Activated CD8-positive, alpha-beta T cell treated with anti-CD3 and anti-CD28 coated beads for 36 hours (primary cell): ENCODE measurements around the gene EMC9. TPM values are rescaled to one million over a fixed set of nuclear protein-coding genes. Genes with fewer than 3 reads are reported as not detected.

Experiments
- ATAC-seq: fragments of 200-7000 bp; cut with Tn5 transposase; one replicate; pipeline ENCODE4 v1.10.0; 2021; ENCODE audit warnings: mild to moderate bottlenecking, moderate library complexity
- CTCF ChIA-PET: fragments of 350-600 bp; sonication (Branson Sonifier 250); formaldehyde crosslinking; loops from one replicate; lab custom pipeline; 2021; ENCODE audit warnings: antibody characterized with exemption; lab: Charles Lee
- POLR2A ChIA-PET: fragments of 350-600 bp; sonication (Branson Sonifier 250); formaldehyde crosslinking; loops from one replicate; lab custom pipeline; 2021; ENCODE audit warnings: antibody characterized with exemption; lab: Charles Lee
- DNase-seq: peaks from one replicate; pipeline ENCODE4 v3.0.0-alpha.2; 2020
- H3K27ac Mint-ChIP-seq: one replicate; pipeline ENCODE4 v1.8.0; 2021; ENCODE audit warnings: mild to moderate bottlenecking, mixed read lengths
- H3K27me3 Mint-ChIP-seq: one replicate; pipeline ENCODE4 v1.8.0; 2021; ENCODE audit warnings: mixed read lengths
- H3K36me3 Mint-ChIP-seq: one replicate; pipeline ENCODE4 v1.8.0; 2021; ENCODE audit warnings: low read depth, mixed read lengths
- H3K4me1 Mint-ChIP-seq: one replicate; pipeline ENCODE4 v1.8.0; 2021; ENCODE audit warnings: low read depth, mixed read lengths
- H3K4me3 Mint-ChIP-seq: one replicate; pipeline ENCODE4 v1.8.0; 2021; ENCODE audit warnings: mild to moderate bottlenecking, moderate library complexity, mixed read lengths
- H3K9me3 Mint-ChIP-seq: one replicate; pipeline ENCODE4 v1.8.0; 2021; ENCODE audit warnings: mixed read lengths
- intact Hi-C: fragments of 100-400 bp; cut with micrococcal nuclease; formaldehyde crosslinking; loops from one replicate; pipeline ENCODE4 v1.10.0; 2022
- total RNA-seq, 2 experiments: library from RNA; stranded (reverse); gene quantifications; one replicate each; pipeline ENCODE4 v1.2.3, GENCODE V29; 2021
- TF ChIP-seq, protein P1 (sequence below): fragments of 200-600 bp; IDR thresholded peaks from one replicate; pipeline ENCODE4 v1.8.0; 2022; ENCODE audit warnings: antibody characterized with exemption, mild to moderate bottlenecking

Gene EMC9, protein sequence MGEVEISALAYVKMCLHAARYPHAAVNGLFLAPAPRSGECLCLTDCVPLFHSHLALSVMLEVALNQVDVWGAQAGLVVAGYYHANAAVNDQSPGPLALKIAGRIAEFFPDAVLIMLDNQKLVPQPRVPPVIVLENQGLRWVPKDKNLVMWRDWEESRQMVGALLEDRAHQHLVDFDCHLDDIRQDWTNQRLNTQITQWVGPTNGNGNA
- total RNA-seq = 10 to 100 TPM; 39.0 to 39.9 TPM

DNA sequence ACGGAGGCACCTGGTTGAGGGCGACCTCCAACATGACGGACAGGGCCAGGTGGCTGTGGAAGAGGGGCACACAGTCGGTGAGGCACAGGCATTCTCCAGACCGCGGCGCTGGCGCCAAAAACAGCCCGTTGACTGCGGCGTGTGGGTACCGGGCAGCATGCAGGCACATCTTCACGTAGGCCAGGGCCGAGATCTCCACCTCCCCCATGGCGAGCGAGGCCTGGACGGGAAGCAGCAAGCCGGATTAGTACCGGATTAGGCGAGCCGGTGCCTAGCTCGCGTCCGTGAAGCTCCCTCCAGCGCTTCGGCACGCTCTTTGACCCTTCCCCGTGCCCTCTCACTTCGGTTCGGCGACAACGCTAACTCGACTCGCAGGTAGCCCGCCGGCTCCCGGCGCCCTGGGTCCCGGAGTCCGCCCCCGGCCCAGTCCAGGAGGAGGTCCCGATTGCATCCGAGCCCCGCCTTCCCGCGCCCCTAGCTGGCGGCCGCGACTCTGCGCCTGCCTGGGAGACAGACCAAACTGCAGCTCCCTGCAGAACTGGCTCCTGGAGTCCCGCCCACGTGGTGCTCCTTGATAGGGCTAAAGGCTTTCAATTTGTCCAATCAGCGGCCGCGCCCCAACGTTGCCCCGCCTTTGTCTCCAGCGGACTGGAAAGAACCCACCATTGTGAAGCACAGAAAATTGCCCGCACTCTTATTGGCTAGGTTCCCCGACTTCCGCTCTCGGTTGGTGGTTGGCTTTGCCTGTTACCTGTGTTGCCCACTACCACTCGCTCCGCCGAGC is at the start of gene EMC9:
TSS of gene EMC9 (minus strand) at position 495 of the 784 bp plus-strand sequence. CDS start at position 208, 287 bp downstream.
- peak within 1 kb of the TSS; percentile 97 for H3K4me3 Mint-ChIP-seq
- CTCF ChIA-PET = interaction anchor here (0.7 to 1.7 kb wide), 8 partner anchors 9 to 100 kb away, joined by 3 to 15 read pairs (median 6); partner anchors contain the start of genes DCAF11, IRF9 and NRL
- TF ChIP-seq, protein P1, sequence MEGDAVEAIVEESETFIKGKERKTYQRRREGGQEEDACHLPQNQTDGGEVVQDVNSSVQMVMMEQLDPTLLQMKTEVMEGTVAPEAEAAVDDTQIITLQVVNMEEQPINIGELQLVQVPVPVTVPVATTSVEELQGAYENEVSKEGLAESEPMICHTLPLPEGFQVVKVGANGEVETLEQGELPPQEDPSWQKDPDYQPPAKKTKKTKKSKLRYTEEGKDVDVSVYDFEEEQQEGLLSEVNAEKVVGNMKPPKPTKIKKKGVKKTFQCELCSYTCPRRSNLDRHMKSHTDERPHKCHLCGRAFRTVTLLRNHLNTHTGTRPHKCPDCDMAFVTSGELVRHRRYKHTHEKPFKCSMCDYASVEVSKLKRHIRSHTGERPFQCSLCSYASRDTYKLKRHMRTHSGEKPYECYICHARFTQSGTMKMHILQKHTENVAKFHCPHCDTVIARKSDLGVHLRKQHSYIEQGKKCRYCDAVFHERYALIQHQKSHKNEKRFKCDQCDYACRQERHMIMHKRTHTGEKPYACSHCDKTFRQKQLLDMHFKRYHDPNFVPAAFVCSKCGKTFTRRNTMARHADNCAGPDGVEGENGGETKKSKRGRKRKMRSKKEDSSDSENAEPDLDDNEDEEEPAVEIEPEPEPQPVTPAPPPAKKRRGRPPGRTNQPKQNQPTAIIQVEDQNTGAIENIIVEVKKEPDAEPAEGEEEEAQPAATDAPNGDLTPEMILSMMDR = peak; percentile 39
- POLR2A ChIA-PET = interaction anchor here (0.6 to 2.3 kb wide), 14 partner anchors 8 to 85 kb away, joined by 3 to 19 read pairs (median 4); partner anchors contain the start of genes DCAF11, IPO4, IRF9 and NRL
- peak within 1 kb of the TSS; percentile 97 for H3K27ac Mint-ChIP-seq
- no peaks in the 10 kb centered on the region for H3K27me3 Mint-ChIP-seq
- H3K36me3 Mint-ChIP-seq = peaks cover 83% of the 10 kb centered on the region
- peak; percentile 87 for ATAC-seq
- intact Hi-C loops = loop anchor here (2.0 kb wide), 1 partner anchor 26 kb away; the partner anchor contains the start of genes DCAF11 and NRL
- DNase-seq = peak; percentile 100
- peaks cover 68% of the 10 kb centered on the region for H3K4me1 Mint-ChIP-seq
- no peaks in the 10 kb centered on the region for H3K9me3 Mint-ChIP-seq

DNA sequence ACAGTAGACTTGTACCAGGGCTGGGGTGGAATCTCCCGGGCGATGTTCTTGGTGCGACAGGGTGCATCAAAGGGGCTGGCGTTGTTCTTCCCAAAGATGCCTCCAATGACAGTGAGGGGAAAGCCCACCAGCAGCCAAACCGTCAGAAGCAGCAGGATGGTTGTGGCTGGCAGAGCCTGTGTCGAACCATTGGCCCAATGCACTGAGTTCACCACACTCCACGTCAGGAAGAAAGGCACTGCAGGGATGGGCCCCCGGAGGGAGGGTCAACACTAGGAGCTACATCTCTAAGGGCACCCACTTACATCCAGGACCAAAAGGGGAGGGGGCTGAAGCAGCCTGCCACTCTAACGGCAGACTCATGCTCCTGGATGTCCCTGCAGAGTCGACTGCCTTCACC is 49.0 kb upstream of the EMC9 start:
- intact Hi-C loops = no loop called here
- no peaks in the 10 kb centered on the region for H3K27me3 Mint-ChIP-seq

DNA sequence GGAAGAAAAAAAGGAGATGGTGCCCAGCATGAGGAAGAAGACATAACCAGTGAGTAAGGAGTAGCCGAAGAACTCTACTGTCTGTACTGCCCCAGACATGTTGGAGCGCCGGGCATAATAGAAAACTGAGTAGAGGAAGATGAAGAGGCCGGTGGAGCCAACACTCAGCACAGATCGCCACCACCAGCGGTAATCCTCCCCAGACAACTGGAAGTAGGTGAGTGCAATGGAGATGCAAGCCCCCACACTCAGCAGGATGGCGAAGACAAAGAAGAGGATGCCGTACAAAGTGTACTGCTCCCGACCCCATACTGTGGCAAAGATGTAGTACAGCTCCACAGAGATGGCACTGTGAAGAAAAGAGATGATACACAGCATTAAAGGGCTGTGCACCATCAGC is 48.1 kb upstream of the EMC9 start:
- H3K4me3 Mint-ChIP-seq = peak overlapping the region; percentile 92
- TF ChIP-seq, protein P1 = no peak
- H3K4me1 Mint-ChIP-seq = peaks cover 47% of the 10 kb centered on the region
- DNase-seq (no peak), ATAC-seq (no peak)
- H3K36me3 Mint-ChIP-seq = peaks cover 37% of the 10 kb centered on the region
- POLR2A ChIA-PET = interaction anchor here (0.8 to 13.4 kb wide), 20 partner anchors 11 to 136 kb away, joined by 3 to 163 read pairs (median 5); partner anchors contain the start of genes CHMP4A, DCAF11, EMC9 and IRF9
- peak overlapping the region; percentile 52 for H3K27ac Mint-ChIP-seq
- no peaks in the 10 kb centered on the region for H3K27me3 Mint-ChIP-seq
- H3K9me3 Mint-ChIP-seq = no peaks in the 10 kb centered on the region
- intact Hi-C loops = no loop called here
- CTCF ChIA-PET = interaction anchor here (1.0 to 1.5 kb wide), 8 partner anchors 25 to 242 kb away, joined by 3 to 6 read pairs (median 4); partner anchors contain the start of genes CIDEB, IRF9 and MDP1

More for the DNA sequence above, 49.0 kb upstream of the EMC9 start:
- Mint-ChIP-seq H3K36me3 (peaks cover 37% of the 10 kb centered on the region), H3K27ac (peak overlapping the region; percentile 25), H3K4me3 (no peak overlapping the region), H3K4me1 (peaks cover 53% of the 10 kb centered on the region), H3K9me3 (no peaks in the 10 kb centered on the region)
- no peak for ATAC-seq
- TF ChIP-seq, protein P1 = no peak
- ChIA-PET CTCF (interaction anchor here (1.4 to 1.5 kb wide), 2 partner anchors 30 to 52 kb away, joined by 3 to 4 read pairs; partner anchors contain the start of genes IRF9 and TINF2), POLR2A (interaction anchor here (0.8 to 13.4 kb wide), 3 partner anchors 17 to 34 kb away, joined by 3 to 163 read pairs (median 3); partner anchors contain the start of gene REC8)
- no peak for DNase-seq

DNA sequence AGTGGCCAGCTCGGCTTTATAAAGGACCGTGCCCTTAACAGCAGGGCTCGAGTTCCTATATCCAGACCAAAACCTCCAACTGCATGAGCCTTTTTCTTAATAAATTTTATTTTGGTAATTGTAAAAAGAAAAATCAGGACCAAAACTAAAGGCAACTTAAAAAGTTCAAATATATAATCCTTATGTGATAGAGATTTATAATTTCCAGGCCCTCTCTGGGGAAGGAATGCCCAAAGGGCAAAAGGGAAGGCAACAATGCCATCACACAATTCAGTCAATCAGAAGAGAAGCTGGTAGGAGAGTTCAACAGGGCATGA is 47.6 kb upstream of the EMC9 start:
- ATAC-seq = no peak
- TF ChIP-seq, protein P1 = no peak
- Mint-ChIP-seq H3K4me1 (peaks cover 43% of the 10 kb centered on the region), H3K27me3 (no peaks in the 10 kb centered on the region), H3K9me3 (no peaks in the 10 kb centered on the region), H3K4me3 (peak overlapping the region; percentile 92), H3K27ac (peak overlapping the region; percentile 85), H3K36me3 (peaks cover 35% of the 10 kb centered on the region)
- intact Hi-C loops = no loop called here
- no peak for DNase-seq
- ChIA-PET CTCF (interaction anchor here (1.0 to 1.4 kb wide), 8 partner anchors 26 to 243 kb away, joined by 3 to 6 read pairs (median 3); partner anchors contain the start of genes CIDEB, IRF9 and MDP1), POLR2A (interaction anchor here (0.8 to 13.4 kb wide), 25 partner anchors 10 to 249 kb away, joined by 3 to 163 read pairs (median 4); partner anchors contain the start of genes CHMP4A, DCAF11, EMC9 and IRF9)
